ENCODE results near the gene IRF1.
A peak's percentile ranks its signal among the peaks of the same experiment; 100 is the strongest.

IRF1 gene

DNA sequence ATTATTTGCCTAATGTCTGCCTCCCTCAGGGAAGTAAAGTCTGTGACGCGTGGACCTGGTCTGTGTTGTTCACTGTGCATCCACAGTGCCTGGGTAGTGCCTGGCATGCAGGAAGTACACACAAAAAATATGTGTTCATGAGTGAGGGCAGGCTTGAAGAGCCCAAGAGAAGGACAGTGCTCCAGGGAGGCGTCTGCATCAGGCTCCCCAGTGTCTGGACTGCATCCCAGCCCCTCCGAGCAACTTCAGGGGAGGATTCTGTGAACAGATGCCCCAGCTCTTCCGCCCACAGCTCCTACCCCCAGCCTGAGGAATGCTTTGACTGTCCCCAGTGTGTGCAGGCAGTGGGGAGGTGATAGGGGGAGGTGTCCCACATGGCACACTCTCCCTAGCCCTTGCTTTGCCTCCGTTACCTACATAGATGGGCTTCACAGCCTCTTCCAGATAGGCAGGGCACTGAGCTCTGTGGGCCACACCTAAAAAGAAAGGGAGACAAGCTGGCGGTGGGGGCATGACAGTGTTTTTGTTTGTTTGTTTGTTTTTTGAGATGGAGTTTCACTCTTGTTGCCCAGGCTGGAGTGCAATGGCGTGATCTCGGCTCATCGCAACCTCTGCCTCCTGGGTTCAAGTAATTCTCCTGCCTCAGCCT is 25.4 kb downstream of the IRF1 start:
- Mint-ChIP-seq H3K4me3 (peak overlapping the region; percentile 80), H3K36me3 (peaks cover 12% of the 10 kb centered on the region), H3K27ac (peak overlapping the region; percentile 85), H3K9me3 (no peaks in the 10 kb centered on the region), H3K27me3 (no peaks in the 10 kb centered on the region), H3K4me1 (peaks cover 93% of the 10 kb centered on the region)

DNA sequence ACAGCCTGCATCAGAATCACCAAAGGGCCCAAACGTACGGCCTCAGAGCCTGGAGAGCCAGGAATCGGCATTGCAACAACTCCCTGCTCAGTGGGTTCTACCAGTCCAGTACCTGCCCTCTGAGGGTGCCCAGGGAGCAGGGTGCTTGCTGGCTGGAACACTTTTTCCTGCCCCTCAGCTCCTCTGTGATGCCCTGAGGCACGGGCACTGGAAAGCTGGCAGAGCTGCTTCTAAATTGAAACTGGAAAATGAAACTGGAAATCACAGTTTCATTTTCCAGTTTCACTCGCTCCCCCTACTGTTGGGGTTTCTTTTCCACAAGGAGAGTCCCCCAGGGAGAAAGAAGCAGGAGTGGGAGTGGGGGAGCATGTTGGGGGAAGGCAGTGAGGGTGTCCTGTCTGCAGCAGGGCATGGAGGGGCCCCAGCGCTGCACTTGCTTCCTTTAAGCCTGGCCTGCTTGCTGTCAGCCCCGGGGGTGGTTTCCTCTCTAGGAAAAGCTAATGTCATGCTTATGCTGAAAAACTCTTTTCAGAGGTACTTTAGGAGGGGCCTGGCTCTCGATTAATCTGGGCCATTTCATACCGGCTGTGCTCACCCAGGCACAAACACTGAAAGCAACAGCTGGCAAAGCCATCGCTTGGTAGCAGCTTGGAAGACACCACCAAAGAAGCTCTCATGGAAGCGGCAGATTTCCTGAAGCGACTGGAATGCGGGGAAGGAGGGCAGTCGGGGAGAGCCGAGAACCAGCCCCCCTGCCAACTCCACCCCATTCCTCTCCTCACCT is 26.2 kb downstream of the IRF1 start:
- no peaks in the 10 kb centered on the region for H3K27me3 Mint-ChIP-seq
- peaks cover 14% of the 10 kb centered on the region for H3K36me3 Mint-ChIP-seq
- peak overlapping the region; percentile 80 for H3K4me3 Mint-ChIP-seq
- H3K9me3 Mint-ChIP-seq: no peaks in the 10 kb centered on the region
- peak overlapping the region; percentile 85 for H3K27ac Mint-ChIP-seq
- peaks cover 93% of the 10 kb centered on the region for H3K4me1 Mint-ChIP-seq

DNA sequence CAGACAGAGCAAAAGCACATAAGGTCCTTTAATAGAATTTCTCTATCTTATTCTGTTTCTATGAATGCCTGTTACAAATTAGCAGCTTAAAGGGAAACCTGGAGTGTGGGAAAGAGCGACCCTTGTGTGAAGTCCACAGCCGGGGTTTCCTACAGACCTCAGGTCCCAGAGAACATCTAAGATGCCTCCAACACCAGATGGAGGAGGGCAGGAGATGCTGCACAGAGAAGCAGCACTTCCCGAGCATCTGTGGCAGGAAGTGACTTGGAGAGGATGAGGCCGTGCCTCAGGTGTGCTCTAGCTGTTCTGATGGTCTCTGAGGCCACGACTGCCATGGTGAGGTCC is 26.8 kb downstream of the IRF1 start:
- Mint-ChIP-seq H3K9me3 (no peaks in the 10 kb centered on the region), H3K4me3 (peak overlapping the region; percentile 80), H3K36me3 (peaks cover 14% of the 10 kb centered on the region), H3K27me3 (no peaks in the 10 kb centered on the region), H3K4me1 (peaks cover 93% of the 10 kb centered on the region), H3K27ac (peak overlapping the region; percentile 85)

DNA sequence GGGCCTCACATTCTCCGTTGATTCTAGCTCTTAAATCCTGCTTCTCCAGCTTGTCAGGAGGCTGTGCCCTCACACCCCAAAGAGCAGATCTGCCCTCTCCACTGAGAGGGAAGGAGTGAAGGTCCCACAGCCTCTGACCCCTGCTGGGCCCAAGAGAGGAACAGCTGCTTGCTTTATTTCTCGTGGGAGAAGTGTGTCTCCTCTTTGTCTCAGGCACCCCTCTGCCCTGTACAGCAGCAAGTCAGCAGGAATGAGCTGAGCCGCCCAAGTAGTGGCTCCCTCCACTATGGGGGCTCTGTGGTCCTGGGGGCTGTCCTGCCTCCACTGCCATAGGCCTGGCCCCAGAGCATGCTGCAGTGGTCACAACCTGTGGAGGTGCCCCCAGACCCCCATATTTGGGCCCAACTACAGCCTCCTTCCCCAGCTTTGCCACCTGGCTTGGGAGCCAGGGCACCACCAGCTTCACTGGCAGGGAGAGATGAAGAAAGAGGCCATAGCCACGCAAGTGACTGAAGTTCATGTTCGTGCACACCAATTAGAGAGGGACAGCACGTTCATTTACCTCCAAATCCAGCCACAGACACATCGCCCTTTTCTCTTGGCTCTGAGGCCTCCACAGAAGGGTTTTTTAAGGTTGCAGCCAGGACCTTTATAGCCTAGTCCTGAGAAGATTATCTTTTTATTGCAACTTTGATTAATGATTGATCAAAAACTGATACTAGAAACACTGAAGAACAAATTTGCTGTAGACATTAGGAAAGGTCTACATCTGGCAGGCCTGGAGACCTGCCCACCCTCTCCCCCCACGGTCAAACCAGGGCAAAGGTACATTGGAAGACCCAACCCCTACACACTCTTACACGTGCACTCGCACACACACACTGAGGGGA is 27.5 kb downstream of the IRF1 start:
- peaks cover 13% of the 10 kb centered on the region for H3K36me3 Mint-ChIP-seq
- H3K27ac Mint-ChIP-seq: peak overlapping the region; percentile 71
- no peaks in the 10 kb centered on the region for H3K27me3 Mint-ChIP-seq
- no peaks in the 10 kb centered on the region for H3K9me3 Mint-ChIP-seq
- peak overlapping the region; percentile 80 for H3K4me3 Mint-ChIP-seq
- peaks cover 94% of the 10 kb centered on the region for H3K4me1 Mint-ChIP-seq

DNA sequence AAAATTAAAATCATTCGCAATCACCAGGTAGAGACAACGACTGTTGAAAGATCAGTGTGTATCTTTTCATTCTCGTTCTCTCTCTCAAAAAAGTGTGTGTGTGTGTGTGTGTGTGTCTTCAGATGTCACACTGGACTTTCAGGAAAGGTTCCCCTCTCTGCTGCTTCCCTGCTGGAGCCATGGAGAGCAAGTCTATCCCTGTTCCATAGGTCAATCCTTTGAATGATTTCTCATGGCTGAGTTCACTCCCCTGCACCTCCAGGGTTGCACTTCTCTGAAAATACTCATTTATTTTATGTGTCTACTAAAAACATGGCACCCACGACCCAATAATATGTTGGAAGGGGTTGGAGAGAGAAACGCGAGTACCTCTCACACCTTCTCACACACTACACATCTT is 28.2 kb downstream of the IRF1 start:
- Mint-ChIP-seq H3K27me3 (no peaks in the 10 kb centered on the region), H3K36me3 (peaks cover 15% of the 10 kb centered on the region), H3K27ac (no peak overlapping the region), H3K4me3 (no peak overlapping the region), H3K4me1 (peaks cover 94% of the 10 kb centered on the region), H3K9me3 (no peaks in the 10 kb centered on the region)

DNA sequence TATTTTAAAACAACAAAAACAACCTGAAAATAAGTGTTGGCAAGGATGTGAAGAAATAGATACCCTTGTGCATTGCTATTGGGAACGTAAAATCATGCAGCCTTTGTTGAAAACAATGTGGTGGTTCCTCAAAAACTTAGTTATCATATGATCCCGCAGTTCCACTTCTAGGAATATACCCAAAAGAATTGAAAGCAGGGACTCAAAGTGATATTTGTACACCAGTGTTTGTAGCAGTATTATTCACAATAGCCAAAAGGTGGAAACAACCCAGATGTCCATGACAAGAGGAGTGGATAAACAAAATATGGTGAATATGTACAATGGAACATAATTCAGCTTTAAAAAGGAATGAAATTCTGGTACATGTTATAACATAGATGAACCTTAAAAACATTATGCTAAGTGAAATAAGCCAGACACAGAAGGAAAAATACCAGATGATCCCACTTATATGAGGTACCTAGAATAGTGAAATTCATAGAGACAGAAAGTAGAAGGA is 29.0 kb downstream of the IRF1 start:
- Mint-ChIP-seq H3K36me3 (peaks cover 15% of the 10 kb centered on the region), H3K4me3 (no peak overlapping the region), H3K27me3 (no peaks in the 10 kb centered on the region), H3K9me3 (no peaks in the 10 kb centered on the region), H3K4me1 (peaks cover 94% of the 10 kb centered on the region), H3K27ac (peak overlapping the region; percentile 1)

DNA sequence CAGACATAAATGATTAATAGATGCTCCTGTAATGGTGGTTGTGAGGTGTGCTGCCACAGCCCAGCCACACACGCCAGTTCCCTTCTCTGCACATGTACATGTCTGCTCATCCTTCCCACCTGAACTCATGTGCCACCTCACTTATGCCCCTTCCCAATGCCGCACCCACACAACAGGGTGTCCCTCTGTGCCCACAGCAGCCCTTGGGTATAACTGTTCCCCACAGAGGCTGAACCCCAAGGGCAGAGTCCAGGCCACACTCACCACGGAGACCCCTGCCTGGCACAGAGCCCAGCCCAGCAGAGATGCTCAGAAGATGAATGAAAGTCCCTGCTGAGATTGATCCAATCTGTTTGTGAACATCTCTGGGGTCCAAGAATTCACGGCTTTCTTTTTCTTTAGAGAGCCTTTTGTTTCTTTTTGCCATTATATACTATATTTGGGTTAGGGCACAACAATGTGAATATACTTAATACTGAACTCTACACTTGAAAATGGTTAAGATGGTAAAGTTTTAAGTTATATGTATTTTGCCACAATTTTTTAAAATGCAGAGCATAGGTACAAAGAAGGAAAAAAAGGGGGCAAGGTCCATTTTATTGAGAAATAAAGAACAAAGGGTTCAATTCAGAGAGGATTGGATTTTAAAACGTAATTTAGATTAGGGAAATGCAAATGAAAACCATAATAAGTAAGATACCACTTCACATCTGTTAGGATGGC is 29.6 kb downstream of the IRF1 start:
- Mint-ChIP-seq H3K27me3 (no peaks in the 10 kb centered on the region), H3K27ac (no peak overlapping the region), H3K36me3 (peaks cover 15% of the 10 kb centered on the region), H3K4me3 (no peak overlapping the region), H3K9me3 (no peaks in the 10 kb centered on the region), H3K4me1 (peaks cover 94% of the 10 kb centered on the region)

DNA sequence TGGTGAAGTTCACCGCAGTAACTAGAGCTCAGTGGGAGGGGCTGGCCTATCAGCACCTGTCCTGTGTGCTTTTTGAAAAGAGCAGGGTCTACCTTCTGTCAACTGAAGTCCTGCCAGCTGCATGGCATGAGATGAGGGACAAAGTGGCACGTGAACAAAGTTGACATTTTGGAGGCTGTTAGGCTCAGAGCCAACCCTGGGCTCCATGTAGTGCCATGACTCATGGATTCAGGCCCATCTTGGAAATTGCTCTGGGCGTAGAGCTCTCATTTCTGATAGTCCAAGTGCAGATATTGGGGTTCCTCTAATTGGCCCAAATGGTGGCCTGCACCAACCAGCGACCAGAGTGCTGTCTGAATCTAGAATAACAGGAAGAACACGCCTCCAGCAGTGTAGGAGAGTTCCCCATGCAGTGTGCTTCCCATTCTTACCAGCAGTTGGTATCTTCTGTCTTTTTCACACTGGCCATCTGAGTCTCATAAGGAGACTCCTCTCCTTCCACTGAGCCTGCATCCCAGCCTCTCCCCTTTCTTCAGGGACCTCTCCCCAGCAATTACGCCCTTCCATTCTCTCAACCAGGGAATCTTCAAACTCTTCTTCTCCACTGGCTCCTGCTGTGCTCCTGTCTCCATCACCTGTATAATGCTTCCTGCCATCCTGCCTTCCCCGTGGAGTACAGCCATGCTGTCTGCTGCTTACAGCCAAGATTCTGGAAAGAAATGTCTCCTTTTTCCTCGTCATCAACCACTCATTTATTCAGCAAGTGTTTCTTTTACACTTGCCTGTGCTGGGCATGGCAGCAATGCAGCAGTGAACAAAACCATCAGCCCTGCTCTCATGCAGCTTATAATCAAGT is 30.4 kb downstream of the IRF1 start:
- H3K36me3 Mint-ChIP-seq: peaks cover 15% of the 10 kb centered on the region
- no peaks in the 10 kb centered on the region for H3K27me3 Mint-ChIP-seq
- H3K27ac Mint-ChIP-seq: no peak overlapping the region
- H3K9me3 Mint-ChIP-seq: no peaks in the 10 kb centered on the region
- no peak overlapping the region for H3K4me3 Mint-ChIP-seq
- H3K4me1 Mint-ChIP-seq: peaks cover 94% of the 10 kb centered on the region

DNA sequence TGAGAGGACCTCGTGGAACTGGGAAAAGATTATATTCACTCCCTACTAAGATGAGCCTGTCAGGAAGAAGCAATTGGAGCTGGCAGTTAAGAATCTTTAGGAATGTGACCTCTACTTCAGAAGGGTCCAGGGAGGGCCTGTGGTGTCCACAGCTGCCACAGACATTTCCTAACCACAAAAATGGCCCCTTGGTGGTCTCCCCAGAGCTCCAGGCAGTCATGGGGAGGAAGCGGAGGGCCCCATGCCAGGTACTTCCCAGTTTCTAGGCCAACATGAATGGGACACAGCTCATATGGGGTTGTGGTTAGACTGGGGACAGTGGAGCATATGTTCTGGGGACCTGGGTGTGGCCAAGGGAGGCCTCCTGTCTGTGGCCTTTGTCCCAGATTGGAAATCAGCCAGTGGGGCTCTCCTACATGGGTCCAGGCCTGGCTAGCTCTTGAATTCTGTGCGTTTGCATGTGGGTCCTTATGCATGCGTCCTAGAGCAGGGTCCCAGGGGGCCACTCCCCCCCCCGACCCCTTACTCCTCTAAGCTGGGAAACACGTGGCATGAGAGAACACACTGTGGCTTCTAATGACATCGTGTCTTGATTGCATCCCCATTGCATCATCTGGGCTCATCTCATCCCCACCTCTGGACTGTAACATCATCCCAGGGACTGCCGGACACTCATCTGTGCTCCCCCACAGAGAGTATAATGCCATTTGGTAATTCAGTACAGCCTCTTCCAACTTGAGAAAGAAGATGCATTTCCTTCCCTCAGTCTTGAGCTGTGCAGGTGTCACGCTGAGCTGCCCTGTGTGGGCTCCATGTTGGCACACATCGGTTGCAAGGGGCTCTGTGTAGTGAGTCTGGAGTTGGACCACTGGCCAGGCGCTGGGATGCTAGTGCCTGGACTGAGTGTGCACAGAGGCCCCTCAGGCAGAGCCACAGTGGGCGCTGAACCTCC is 31.3 kb downstream of the IRF1 start:
- peak overlapping the region; percentile 68 for H3K27ac Mint-ChIP-seq
- peak overlapping the region; percentile 37 for H3K4me3 Mint-ChIP-seq
- H3K4me1 Mint-ChIP-seq: peaks cover 94% of the 10 kb centered on the region
- no peaks in the 10 kb centered on the region for H3K27me3 Mint-ChIP-seq
- no peaks in the 10 kb centered on the region for H3K9me3 Mint-ChIP-seq
- H3K36me3 Mint-ChIP-seq: peaks cover 18% of the 10 kb centered on the region

DNA sequence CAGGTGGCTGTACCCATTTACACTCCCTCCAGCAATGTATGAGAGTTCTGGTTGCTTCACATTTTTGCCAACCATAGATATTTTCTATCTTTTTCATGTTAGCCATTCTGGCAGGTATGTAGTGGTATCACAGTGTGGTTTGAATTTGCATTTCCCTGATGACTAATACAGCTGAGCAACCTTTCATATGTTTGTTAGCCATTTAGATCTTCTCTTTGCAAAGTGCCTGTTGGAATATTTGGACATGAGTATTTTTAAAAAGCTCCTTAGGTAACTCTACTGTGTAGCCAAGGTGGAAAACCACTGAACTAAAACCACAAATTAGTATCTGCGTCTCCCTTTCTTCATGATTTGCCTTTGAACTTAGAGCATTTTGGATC is 31.9 kb downstream of the IRF1 start:
- Mint-ChIP-seq H3K4me3 (peak overlapping the region; percentile 37), H3K27me3 (no peaks in the 10 kb centered on the region), H3K9me3 (no peaks in the 10 kb centered on the region), H3K27ac (peak overlapping the region; percentile 68), H3K36me3 (peaks cover 24% of the 10 kb centered on the region), H3K4me1 (peaks cover 94% of the 10 kb centered on the region)

DNA sequence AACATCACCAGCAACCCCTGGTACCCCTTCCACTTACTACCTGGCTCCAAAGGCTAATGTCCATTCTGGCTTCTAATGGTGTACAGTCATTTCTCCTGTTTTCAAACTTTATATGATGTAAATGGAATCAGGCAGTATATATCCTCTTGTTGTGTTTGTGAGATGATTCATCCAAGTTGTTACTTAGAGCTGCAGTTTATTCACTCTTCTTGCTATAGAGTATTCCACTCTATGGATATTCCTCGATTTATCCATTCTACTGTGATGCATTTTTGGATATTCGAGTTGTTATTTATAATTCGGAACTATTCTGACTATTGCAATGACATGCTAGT is 32.4 kb downstream of the IRF1 start:
- peaks cover 25% of the 10 kb centered on the region for H3K36me3 Mint-ChIP-seq
- peaks cover 94% of the 10 kb centered on the region for H3K4me1 Mint-ChIP-seq
- H3K9me3 Mint-ChIP-seq: no peaks in the 10 kb centered on the region
- no peaks in the 10 kb centered on the region for H3K27me3 Mint-ChIP-seq
- peak overlapping the region; percentile 37 for H3K4me3 Mint-ChIP-seq
- H3K27ac Mint-ChIP-seq: peak overlapping the region; percentile 68

DNA sequence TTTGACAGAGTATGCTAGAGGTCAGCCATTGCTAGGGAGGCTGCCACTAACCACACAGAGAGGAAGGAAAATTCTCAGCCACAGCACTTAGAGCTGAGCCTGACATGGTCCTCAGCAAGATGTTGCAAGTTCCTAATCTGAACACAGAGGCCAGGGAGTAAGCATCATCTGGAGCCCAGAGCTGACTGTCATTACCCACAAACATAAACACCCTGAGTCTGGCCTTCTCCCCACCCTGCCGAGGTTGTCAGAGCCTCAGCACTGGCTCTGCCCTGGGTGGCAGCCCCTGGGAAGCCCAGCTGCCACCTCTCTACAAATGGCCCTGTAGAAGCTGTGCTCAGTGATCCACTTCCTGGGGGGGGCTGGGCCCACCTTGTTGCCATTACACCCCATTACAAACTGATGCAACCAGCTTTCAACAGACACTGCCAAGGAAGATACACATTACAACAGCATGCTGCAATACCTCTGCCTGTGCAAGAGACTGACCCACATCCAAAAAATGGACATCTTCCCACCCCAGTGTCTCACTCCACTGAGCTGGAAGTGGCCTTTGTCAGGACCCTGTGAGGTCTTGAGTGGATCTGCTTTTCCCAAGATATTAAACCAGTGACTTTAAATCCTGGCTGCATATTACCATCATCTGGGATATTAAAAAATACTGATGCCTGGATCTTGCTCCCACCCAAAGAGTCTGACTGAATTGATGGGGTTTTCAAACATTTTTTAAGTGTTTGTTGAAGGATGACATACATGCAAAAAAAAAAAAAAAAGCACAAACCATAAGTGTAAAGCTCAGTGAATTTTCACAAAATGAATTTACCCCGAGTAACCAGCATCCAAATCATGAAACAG is 33.0 kb downstream of the IRF1 start:
- Mint-ChIP-seq H3K36me3 (peaks cover 29% of the 10 kb centered on the region), H3K27me3 (no peaks in the 10 kb centered on the region), H3K4me3 (peak overlapping the region; percentile 69), H3K9me3 (peaks cover 3% of the 10 kb centered on the region), H3K4me1 (peaks cover 94% of the 10 kb centered on the region), H3K27ac (peak overlapping the region; percentile 83)

DNA sequence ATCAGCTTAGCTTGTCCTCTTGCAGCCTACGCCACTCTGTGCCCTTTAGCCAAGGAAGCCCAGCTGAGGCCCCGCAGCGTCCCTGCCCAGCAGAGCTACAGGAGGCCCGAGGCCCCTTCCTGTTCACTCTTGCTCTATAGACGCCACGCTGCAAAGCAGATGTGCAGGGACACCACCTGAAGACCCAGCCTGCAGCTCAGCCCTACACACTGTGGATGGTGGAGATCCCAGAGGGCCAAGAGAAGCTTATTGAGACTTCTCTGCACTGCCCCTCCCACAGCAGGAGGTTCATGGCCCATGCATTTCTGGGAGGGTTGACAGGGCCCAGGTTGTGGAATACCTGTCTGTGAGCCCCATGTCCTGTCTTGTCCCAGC is 33.6 kb downstream of the IRF1 start:
- Mint-ChIP-seq H3K4me1 (peaks cover 97% of the 10 kb centered on the region), H3K4me3 (peak overlapping the region; percentile 69), H3K27me3 (no peaks in the 10 kb centered on the region), H3K36me3 (peaks cover 33% of the 10 kb centered on the region), H3K27ac (peak overlapping the region; percentile 83), H3K9me3 (peaks cover 6% of the 10 kb centered on the region)
